GM20000 (cell line): ENCODE measurements around the gene NCK2.

ENCODE experiments used
- DNase-seq: peaks from one replicate; pipeline ENCODE4 v3.0.0; 2012; ENCODE audit warnings: low spot score
- CTCF ChIP-seq: IDR thresholded peaks from 2 replicates; pipeline ENCODE4 v1.5.1; 2012; ENCODE audit warnings: mild to moderate bottlenecking, control low read depth; ENCODE audit errors: extremely low read depth, missing control alignments

Gene NCK2

GRCh38 chr2:105912081-105912480, 167.4 kb downstream of the NCK2 start:
- no peak for TF ChIP-seq CTCF
- no peak for DNase-seq

- no peak for DNase-seq
- TF ChIP-seq CTCF, result no peak
Measured at GRCh38 chr2:105915005-105915558, 170.4 kb downstream of the NCK2 start.

- TF ChIP-seq CTCF, result no peak
- no peak for DNase-seq
Measured at GRCh38 chr2:105917226-105917625, 172.5 kb downstream of the NCK2 start.

GRCh38 chr2:105917688-105918087, 173.0 kb downstream of the NCK2 start:
- no peak for DNase-seq
- TF ChIP-seq CTCF, result no peak

- DNase-seq, result no peak
- TF ChIP-seq CTCF, result no peak
Measured at GRCh38 chr2:105919191-105919811, 174.6 kb downstream of the NCK2 start.

- no peak for DNase-seq
- TF ChIP-seq CTCF, result no peak
Measured at GRCh38 chr2:105919826-105920225, 175.1 kb downstream of the NCK2 start.

- no peak for TF ChIP-seq CTCF
- DNase-seq, result no peak
Measured at GRCh38 chr2:105924271-105924670, 179.6 kb downstream of the NCK2 start.
